GM23248 (cell line): ENCODE results near the gene TLE6.

Experiments
- EZH2 ChIP-seq: fragments of 200-600 bp; sonication (generic); IDR thresholded peaks from 2 replicates; pipeline ENCODE4 v1.6.1; 2018; ENCODE audit warnings: antibody characterized with exemption, mild to moderate bottlenecking; ENCODE audit not compliant: insufficient read depth, poor library complexity, severe bottlenecking
- EZH2phosphoT487 ChIP-seq: fragments of 200-600 bp; sonication (generic); IDR thresholded peaks from 2 replicates; pipeline ENCODE4 v1.6.1; 2018; ENCODE audit warnings: antibody characterized with exemption, moderate library complexity, mild to moderate bottlenecking, low read depth; ENCODE audit not compliant: insufficient read depth

GRCh38 chr19:2949939-2950285, 27.5 kb upstream of the TLE6 start:
- TF ChIP-seq EZH2 = no peak
- TF ChIP-seq EZH2phosphoT487 = no peak
